Subcutaneous adipose tissue (tissue), 4 donors: ENCODE data around the gene SMC2. TPM values are rescaled to one million over a fixed set of nuclear protein-coding genes. Genes with fewer than 3 reads are reported as not detected.

ENCODE experiments used
- CTCF ChIP-seq: fragments of 450-650 bp; IDR thresholded peaks from one replicate; pipeline ENCODE4 v1.5.1; 2016; ENCODE audit warnings: low read depth, mild to moderate bottlenecking, control low read depth, antibody characterized with exemption, moderate library complexity
- total RNA-seq, 4 donors: library from RNA; depleted of rRNA; stranded (reverse); fragments of >200 nt; gene quantifications; one replicate each; pipeline ENCODE4 v1.1.0, GENCODE V29; 2016

SMC2 gene
- 10 to 100 TPM in 1 of 4 donors, 1 to 10 TPM in 3; 8.9 to 10.5 (median 9.5) TPM for total RNA-seq

- TF ChIP-seq CTCF = no peak
These were observed at the start of gene SMC2 for GRCh38 chr9:104093647-104094533. Gene SMC2 (plus strand): TSS chr9:104094309. CDS start chr9:104095385, 1,076 bp downstream.

- no peak for TF ChIP-seq CTCF
These were observed 25.6 kb upstream of the SMC2 start for GRCh38 chr9:104068546-104068945.

DNA sequence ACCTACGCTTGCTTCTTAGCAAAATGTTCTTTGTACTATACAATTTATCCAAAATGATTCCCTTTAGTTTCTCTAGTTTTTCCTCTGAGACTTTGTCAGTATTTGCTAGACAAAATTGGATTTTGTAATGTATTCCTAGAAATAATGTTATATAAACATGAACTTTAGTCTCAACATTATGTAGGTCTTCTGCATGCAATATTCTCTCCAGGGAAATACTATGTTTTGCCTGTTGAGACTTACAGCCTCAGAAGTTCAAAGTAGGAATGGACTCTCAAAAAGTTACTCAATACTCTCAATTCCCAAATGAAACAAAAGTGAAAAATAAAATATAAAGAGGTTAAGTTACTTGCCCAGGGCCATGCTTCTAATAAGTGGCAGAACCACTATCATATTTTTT is 24.8 kb upstream of the SMC2 start:
- TF ChIP-seq CTCF = no peak

- no peak for TF ChIP-seq CTCF
These were observed 22.5 kb upstream of the SMC2 start for GRCh38 chr9:104071589-104071988.

DNA sequence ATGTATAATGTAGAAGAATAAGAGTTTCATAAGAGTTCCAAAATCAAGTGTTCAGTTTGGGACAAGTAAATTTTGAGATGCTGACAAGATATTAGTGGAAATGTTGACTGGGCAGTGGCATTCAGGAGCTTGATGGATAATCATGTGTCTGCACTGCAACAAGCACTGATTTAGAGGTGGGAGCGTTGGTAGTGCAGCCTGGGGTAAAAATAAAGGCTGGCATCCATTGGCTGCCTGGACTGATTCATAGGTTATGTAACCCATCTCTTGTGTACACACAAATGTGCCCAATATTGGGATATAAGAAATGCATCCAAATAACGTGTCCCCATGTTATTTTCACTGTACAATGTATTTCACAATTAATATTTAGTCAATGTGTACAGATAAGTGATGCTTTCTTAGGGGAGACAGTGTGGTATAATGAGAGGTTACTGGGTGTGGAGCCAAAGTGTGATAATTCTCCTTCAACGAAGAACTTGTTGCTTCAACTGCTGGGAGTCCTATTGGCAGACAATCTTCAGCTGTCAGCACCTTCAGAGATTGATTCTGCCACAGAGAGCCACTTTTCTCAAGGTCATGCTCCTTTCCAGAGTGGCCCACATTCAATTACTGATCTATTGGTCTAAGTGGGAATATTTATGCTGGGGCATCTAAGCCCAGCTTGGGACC is 20.9 kb upstream of the SMC2 start:
- no peak for TF ChIP-seq CTCF

DNA sequence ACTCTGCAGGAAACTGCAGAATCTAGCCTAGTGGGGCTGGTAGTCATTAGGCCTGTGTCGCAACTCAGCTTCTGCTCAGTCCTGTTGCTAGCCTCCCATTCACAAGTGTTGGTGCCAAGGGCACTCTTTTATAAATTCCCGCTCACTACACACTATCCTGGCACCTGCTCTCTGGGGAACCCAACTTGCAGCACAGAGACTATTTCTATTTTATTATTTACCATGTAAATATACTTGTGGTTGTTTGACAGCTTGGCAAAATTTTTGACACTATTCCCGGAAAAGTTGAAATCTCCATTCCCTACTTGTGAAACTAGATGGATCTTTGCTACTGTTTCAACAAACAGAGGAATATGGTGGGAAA is 20.4 kb upstream of the SMC2 start:
- TF ChIP-seq CTCF = no peak

- TF ChIP-seq CTCF = no peak
These were observed 19.2 kb upstream of the SMC2 start for GRCh38 chr9:104074876-104075275.
